HG02759 (cell line): ENCODE measurements around the gene POMT1.
"Not testable (repeated sequence)": the region's sequence is repeated elsewhere in the genome, so short reads cannot be mapped to it uniquely, and the experiment has no call there.

Experiments used
- ATAC-seq: cut with Tn5 transposase; IDR thresholded peaks from one replicate; pipeline ENCODE4 v1.9.1; 2021; ENCODE audit warnings: mild to moderate bottlenecking, moderate library complexity; ENCODE audit not compliant: unreplicated experiment

Gene POMT1

DNA sequence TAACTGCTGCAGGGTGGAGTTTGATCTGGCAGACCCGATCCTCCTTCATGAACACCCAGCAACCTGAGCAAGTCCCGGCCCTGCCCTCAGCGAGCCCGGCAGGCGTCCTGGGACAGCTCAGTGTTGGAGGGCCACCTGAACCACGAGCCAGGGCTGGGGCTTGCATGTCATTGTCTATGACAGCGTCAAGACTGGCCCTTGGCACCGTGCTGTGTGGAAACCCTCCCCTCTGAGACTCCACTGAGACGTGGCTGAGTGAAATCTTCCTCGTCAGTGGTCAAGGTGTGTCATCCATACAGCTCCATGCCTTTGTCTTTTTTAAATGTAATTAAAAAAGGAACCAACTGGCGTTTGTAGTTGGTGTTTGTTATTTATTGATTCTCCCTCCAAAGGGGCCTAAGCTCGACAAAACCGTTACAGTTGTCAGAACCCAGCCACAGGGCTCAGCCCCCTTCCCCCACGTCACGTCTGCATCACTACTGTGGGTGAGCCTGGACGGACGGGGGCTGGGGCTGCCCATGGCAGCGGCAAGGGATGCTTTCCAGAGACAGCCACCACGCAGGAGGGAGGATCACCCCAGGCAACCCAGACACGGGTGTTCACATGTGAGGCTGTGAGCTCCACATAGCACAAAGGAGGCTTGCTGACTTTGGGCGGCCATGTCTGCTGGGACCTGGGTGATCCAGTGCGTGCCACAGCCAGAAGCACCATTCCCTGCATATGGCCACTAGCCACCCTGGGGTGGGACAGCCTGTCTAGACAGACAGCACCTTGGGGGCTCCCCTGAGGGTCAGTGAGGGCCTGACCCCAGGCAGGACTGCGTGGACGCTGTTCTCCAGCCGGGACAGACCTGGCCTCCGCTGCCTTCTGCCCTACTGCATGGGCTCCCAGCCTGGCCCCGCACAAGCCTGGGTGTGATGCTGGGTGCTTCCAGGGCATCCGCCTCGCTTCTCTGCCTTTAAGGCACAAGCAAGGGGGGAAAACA is 21.0 kb downstream of the POMT1 start:
- no peak for ATAC-seq

DNA sequence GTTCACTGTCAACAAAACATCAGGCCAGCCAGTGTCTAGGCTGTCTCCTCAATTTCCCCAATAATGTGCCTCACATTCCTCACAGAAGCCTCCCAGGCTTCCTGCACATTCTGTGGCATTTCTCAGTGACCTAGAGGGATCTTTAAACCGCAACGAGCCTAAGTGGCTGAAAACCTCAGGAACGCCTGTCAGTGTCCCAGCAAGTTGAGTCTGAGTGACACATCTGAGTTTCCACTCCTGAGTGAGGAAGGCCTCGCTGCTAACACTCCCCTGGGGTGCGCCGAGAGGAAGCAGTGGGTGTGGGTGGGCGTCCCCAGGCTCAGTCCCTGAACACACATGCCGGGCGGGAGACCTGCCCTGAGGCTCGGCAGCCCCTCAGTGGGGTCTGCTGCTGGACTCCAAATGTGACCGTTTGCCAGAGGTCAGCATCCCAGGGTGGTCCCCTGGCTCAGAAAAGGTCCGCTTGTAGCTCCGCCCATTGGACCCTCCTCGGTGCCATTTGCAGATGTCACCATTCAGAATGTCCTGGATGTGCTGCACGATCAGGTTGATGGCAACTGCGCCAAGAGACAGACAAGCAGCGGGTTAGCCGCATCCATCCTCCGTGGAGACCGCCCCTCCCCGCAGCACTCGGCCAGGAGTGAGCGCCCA is 22.1 kb downstream of the POMT1 start:
- no peak for ATAC-seq

DNA sequence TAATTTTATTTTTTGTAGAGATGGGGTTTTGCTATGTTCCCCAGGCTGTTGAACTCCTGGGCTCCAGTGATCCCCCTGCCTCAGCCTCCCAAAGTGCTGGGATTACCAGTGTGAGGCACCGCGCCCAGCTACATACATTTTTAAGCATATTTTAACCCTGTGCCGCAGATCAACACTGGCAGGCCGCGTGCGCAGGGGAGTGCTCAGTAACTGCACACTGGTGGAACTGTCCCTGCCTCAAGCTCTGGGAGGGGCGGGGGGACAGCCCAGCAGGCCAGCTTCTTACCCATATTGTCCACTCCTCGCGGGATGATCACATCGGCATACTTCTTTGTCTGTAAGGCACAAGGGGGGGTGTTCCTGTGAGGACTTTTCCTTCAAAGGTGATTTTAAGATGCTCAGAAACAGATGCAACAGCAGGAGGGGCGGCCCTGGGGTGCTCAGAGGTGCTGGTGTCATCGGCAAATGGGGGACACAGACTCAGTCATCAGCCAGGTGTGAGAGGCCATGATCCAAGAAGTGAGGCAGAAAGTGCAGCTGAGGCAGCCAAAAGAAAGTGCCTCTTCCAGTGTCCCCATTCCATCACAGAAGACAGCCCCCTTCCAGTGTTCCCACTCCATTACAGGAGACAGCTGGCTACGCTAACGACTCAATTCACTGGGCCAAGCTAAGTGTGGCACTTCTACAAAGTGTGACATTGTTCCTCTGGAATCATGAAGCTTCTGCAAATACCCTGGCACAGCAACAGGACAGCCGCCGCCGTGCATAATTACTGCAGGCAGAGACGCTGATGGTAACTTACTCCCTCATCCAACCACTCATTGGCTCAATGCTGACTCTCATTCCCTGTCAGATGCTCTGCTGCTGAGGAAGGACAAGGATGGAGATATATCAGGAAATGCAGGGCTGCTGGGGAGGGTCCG is 23.2 kb downstream of the POMT1 start:
- no peak for ATAC-seq

DNA sequence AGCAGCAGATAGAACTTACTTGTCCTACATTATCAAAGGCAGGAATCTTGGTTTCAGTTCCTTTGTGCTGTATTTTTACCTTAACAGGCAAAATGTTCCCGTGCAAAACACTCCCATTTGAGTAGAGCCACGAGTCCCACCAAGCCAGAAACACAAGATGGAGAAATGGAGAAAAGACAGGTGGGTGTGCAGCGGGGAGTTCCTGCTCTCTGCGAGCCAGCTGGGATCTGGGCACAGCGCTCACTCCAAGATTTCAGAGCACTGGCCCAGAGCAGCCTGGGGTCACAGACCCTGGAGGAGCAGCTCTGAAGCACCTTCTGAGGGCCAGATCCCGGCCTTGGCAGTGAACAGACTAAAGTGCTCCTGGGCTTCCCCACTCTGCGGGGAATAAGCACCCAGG is 25.5 kb downstream of the POMT1 start:
- no peak for ATAC-seq

DNA sequence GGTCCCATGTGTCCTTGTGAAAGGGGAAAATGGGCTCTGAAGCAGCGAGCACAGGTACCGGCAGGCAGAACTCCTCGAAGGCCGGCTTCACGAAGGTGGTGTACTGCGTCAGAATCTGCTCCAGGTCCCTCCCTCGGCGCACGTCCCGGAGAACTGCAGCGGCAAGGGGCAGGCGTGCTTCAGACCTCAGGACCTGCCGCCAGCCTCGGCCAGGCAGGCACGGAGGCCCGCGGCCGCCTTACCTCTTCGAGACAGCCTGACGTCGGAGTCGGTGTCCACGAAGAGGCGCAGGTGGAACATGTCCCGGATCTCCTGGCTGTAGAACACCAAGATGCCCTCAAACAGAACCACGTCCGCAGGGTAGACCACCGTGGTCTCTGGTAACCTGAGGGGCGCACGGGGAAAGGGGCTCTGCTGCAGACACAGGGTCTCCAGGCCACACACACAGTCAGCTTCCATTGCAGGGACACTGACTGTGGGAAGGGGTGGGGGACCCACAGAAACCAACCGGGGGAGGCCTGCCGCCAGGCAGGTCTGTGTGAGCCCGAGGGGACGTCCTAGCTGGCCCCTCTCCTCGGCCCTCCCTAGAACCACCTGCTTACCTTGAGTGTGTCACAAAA is 26.3 kb downstream of the POMT1 start:
- ATAC-seq: no peak

DNA sequence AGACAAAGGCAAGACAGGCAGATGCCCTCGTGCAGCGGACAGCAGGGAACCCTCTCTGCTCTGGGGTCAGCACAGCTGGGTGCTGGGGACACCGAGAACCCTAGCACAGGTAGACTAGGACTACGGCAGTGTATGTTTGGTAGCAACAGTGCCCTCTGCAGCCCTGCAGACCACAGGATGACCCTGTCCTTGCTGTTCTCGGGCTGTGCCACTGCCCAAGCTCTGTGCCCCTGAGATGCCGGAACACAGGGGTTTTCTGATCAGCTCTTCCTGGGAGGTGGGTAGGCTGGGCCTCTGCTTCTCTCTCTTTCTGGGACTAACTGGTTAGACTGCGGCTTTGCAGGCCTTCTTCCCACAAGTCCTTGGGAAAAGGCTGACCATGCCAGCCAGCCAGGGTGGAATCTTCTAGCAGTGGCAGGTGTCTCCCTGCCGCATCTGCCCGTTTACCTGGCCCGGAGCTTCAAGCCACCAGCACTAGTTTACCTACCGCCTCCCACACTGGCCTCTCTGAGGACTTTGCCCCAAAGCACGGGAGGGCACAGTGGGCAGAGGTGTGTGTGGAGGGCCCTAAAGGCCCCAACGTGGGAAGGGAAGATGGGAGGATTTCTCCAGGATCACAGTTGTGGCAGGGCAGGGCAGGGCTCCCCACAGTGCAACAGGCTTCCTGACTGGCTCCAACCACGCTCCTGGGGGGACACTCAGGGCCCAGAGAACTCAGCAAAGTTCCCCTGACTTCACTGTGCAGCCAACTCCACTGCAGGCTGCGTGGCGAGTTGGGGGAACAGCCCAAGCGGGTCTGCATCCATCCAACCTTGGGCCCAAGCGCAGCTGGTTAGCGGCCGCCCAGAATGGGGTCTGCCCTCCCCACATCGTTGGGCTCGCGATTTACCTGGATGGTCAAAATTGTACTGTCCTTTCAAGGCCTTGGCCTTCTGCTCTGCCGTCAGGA is 27.2 kb downstream of the POMT1 start:
- ATAC-seq: no peak

DNA sequence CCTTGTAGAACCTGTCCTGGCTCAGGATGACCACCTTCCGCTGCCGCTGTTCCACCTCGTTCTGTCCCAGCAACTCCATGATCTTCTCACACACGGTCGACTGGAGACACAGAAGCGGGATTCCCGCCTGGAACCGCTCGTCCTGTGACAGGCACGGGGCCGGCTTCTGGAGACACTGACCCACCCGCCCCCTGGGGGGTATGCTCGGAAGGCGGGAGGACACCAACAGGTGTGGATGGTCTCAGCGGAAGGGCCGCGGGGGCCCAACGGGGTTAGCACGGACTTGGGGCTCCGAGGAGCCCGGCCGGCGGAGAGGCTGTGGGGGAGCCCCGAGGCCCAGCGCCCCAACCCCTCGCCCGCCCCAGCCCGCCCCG is 27.8 kb downstream of the POMT1 start:
- peak; percentile 39 for ATAC-seq

DNA sequence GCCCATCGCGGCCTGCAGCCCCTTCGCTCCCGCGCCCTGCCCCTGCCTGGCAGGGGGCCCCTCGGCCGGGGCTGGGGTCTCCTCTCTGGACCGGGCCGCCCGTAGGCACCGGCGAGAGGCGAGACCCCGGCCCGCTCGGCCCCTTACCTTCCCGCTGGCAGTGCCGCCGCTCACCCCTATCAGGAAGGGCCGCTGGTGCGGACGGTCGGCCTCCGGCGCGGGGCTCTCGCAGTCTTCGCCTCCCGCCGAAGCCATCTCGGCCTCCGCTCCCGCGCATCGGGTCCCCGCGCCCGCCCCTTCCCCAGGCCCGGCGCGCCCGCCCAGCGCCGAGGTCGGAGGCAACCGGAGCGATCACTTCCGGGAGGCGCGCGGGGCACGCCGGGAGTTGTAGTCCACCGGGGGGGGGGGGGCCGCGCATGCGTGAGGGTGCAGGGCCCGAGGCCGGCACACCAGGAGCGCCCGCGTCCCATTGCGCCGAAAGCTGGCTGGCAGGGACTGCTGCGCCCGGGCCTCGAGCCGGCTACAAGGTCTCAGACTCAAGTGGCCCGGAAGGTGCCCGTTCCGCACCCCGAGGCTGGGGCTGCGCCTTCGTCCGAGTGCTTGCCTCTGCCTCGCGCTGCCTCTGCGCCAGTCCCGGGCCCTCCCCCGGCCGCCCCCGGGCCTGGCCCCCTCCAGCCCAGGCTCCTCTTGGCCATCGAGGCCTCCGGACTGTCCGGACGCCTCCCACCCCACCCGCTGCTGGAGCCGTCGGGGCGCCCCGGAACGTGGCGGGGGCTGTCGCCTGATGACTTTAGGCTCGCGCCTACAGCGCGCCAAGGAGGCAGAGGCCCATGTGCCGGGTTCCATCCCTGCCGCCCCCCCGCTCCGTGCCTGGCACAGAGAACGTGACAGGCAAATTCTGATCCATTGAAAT is 28.5 kb downstream of the POMT1 start, which contains the start of gene UCK1:
TSS of gene UCK1 (minus strand) at position 344 of the 913 bp plus-strand sequence. CDS start at position 255, 89 bp downstream.
- peak; percentile 92 for ATAC-seq

DNA sequence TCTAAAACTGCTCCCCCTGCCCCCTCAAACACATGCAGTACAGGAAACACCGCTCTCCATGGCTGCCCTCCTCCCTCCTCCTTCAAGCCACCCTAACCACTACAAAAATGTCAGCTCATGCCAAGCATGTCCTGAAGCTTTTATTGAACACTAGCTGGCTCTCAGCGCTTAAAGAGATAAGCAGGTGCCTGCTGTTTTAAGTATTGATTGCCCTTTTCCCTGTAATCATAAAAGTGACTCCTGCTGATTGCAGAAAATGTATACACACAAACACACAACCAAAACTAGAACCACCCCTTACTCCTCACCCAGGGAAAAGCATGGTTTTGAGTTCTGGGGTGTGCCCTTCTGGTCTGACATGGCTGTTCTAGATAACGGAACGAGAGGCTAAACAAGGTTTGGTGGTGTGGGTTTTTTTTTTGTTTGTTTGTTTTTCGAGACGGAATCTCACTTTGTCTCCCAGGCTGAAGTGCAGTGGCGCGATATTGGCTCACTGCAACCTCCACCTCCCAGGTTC is 32.1 kb downstream of the POMT1 start:
- no peak for ATAC-seq

DNA sequence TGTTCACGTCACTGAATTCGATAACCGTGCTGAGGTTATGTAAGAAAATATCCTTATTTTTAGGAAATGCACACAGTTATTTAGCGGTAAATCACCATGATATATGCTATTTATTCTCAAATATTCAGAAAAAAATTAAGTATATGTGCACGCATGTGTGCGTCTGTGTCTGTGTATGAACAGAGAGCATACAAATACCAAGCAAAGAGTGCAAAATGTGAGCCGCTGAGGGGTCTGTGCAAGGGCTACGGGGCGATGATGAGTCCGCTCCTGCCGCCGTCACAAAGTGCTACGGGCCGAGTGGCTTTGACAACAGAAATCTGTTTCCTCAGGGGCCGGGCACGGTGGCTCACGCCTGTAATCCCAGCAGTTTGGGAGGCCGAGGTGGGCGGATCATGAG is 35.2 kb downstream of the POMT1 start:
- ATAC-seq: no peak

DNA sequence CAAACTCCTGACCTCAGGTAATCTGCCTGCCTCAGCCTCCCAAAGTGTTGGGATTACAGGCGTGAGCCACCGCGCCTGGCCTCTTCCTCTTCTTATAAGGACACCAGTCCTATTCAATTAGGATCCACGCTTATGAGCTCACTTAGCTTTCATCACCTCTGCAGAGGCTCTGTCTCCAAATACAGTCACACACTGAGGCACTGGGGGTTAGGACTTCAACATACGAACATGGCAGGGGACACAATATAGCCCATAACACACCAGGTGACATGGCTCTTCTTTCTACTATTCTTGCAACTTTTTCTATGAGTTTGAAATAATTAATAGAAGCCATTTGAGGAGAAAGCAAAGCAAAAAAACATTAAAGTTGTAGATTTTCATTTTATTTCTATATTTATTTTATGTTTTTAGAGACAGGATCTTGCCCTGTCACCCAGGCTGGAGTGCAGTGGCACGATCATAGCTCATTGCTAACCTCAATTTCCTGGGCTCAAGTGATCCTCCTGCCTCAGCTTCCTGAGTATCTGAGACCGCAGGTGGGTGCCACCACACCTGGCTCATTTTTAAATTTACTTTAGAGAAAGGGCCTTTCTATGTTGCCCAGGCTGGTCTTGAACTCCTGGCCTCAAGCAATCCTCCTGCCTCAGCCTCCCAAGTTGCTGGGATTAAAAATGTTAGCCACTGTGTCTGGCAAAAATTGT is 36.7 kb downstream of the POMT1 start:
- no peak for ATAC-seq

DNA sequence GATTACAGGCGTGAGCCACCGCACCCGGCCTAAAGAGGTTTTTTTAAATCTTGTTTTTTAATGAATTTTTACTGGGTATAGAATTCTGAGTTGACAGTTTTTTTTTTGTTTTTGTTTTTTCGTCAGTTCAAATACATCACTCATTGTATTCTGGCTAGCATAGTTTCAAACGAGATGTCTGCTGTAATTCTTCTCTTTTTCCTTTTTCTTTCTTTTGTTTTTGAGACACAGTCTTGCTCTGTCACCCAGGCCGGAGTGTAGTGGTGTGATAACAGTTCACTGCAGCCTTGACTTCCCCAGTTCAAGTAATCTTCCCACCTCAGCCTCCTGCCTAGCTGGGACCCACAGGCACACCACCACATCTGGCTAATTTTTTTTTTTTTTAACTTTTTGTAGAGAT is 40.4 kb downstream of the POMT1 start:
- no peak for ATAC-seq

DNA sequence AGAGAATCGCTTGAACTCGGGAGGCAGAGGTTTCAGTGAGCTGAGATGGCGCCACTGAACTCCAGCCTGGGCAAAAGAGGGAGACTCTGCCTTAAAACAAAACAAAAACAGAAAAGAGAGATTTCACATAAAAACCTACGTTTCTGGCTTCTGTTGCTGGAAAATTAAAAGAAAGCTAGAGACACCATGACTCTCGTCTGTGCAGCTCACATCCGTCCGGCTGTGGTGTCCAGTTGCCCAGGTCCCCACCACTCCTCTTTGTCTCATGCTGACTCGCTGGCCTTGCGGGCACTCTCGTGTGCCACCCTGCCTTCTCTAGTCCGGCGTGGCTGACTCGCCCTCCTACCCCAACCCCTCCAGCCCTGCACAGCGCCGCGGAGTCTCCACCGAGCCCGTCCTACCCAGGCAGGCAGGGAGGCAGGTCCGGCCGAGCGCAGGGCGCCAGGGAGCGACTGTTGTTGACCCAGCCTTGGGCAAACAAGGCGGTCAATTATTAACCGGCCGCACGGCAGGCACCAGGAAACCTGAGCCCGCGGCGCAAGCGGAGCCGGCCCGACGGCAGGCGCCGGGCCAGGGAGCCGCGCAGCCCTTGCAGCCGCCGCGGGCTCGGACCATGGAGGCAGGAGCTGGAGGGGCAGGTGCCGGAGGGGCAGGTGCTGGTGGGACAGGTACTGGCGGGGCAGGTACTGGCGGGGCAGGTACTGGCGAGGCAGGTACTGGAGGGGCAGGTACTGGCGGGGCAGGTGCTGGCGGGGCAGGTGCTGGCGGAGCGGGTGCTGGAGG is 42.5 kb downstream of the POMT1 start, which contains the start of gene PRRT1B:
TSS of gene PRRT1B (plus strand) at position 521 of the 783 bp plus-strand sequence. CDS start at position 614, 93 bp downstream.
- ATAC-seq: no peak

DNA sequence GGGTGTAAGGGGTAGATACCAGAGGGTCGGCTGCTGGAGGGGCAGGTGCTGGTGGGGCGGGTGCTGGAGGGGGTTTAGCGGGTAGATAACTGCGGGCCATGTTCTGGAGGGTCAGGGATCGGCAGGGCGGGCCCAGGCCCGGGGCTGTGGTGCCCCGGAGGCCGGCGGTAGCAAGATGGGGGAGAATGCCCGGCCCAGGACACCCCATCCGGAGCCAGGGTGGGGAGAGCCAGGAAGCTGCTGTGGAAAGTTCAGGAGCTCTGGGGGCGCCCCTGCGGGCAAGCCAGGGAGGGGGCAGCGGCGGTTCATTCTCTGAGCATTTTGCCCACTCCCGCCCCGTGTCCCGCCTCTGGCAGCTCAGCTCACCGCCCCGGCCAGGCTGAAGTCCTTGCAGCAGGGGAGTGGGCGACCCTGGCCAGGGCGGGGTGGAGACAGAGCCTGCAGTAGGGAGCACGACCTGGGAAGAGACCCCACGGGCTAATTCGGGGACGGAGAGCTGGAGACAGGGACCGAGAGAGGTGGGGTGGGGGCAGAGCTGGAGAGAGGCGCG is 43.1 kb downstream of the POMT1 start:
- no peak for ATAC-seq

DNA sequence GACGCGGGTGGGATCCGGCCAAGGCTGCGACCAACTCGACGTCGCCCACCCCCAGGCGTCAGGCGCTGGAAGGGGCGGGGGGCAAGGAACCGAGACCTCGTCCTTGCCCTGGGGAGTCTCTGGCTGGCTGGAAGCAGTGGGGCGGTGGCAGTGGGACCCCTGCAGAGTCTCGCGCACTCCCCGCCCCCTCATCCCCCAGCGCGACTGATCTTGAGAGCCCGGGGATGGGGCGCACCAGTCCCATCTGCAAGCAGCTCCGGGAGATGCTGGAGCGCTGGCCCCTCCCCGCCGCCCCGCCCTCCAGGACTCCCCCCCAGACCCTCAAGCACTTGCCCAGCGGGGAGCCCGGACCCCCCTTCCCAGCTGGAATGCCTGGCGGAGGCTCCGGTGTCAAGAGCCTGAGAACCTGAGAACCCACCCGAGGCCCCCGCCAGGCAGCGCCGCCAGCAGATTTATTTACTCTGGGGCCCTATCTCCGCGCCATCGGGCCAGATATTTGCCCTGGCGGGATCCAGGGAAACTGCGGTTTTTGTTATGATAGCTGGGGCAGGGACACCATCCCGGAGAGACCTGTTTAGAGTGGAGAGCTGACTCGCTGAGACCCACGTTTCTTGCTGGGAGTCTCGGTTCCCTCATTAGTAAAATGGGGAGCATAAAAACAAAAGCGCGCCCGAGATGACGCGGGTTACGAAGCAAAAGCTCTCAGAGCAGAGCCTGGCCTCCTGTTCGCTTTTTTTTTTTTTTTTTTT is 43.8 kb downstream of the POMT1 start:
- no peak for ATAC-seq

DNA sequence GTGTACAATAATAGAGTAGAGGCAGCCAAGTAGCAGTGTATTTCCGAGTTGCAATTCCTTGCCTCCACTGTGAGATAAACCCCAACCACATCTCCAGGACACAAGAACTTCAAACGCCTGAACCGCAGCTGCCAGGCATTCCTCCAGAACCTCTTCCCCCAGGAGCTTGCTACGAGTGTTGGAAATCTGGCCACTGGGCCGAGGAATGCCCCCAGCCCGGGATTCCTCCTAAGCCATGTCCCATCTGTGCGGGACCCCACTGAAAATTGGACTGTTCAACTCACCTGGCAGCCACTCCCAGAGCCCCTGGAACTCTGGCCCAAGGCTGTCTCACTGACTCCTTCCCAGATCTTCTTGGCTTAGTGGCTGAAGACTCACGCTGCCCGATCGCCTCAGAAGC is 46.5 kb downstream of the POMT1 start:
- not testable (repeated sequence) for ATAC-seq
